K562 (cell line): ENCODE measurements around the gene CLGN.

ENCODE experiments used
- BHLHE40 ChIP-seq: IDR thresholded peaks from 2 replicates; pipeline ENCODE4 v1.6.1; 2011; ENCODE audit warnings: low read length, improper control_type of control experiment
- CTCF ChIP-seq, 3 experiments: IDR thresholded peaks in 2 of 3; conservative IDR thresholded peaks in 1 of 3; 2 replicates each; pipeline ENCODE4 v1.5.1; 2011 to 2012; ENCODE audit warnings: low read length in 3 of 3, mild to moderate bottlenecking in 3 of 3, control low read depth in 2 of 3, improper control_type of control experiment in 1 of 3, inconsistent platforms in 1 of 3, low read depth in 1 of 3, mixed read lengths in 1 of 3, moderate library complexity in 1 of 3; ENCODE audit not compliant: insufficient read depth in 2 of 3
- HOMEZ ChIP-seq: fragments of 250-450 bp; sonication (Bioruptor Pico); IDR thresholded peaks from 2 replicates; pipeline ENCODE4 v1.4.0; 2020; ENCODE audit warnings: mild to moderate bottlenecking, moderate library complexity
- NFYB ChIP-seq: IDR thresholded peaks from 2 replicates; pipeline ENCODE4 v1.6.1; 2011; ENCODE audit warnings: mild to moderate bottlenecking, moderate library complexity; ENCODE audit not compliant: insufficient read length; ENCODE audit errors: extremely low read depth
- POLR2A ChIP-seq: fragments of 450-650 bp; conservative IDR thresholded peaks from 2 replicates; pipeline ENCODE4 v1.6.1; 2016
- POLR2AphosphoS2 ChIP-seq: IDR thresholded peaks from 2 replicates; pipeline ENCODE4 v1.6.1; 2012; ENCODE audit warnings: low read length, improper control_type of control experiment
- POLR2AphosphoS5 ChIP-seq: IDR thresholded peaks from 2 replicates; pipeline ENCODE4 v1.6.1; 2011; ENCODE audit warnings: mild to moderate bottlenecking, low read depth, low read length, moderate library complexity; ENCODE audit not compliant: control insufficient read depth, insufficient read depth
- SMAD4 ChIP-seq: fragments of 250-450 bp; sonication (Bioruptor Pico); conservative IDR thresholded peaks from 2 replicates; pipeline ENCODE4 v1.8.0; 2021; ENCODE audit warnings: inconsistent platforms, mild to moderate bottlenecking, moderate library complexity
- ZNF24 ChIP-seq: fragments of 450-650 bp; IDR thresholded peaks from 2 replicates; pipeline ENCODE4 v1.6.1; 2016
- TF ChIP-seq, protein P1 (sequence below): sonication (generic); formaldehyde crosslinking; IDR thresholded peaks from 2 replicates; pipeline ENCODE4 v1.4.0; 2020; ENCODE audit warnings: mild to moderate bottlenecking, missing genetic modification reagents

DNA sequence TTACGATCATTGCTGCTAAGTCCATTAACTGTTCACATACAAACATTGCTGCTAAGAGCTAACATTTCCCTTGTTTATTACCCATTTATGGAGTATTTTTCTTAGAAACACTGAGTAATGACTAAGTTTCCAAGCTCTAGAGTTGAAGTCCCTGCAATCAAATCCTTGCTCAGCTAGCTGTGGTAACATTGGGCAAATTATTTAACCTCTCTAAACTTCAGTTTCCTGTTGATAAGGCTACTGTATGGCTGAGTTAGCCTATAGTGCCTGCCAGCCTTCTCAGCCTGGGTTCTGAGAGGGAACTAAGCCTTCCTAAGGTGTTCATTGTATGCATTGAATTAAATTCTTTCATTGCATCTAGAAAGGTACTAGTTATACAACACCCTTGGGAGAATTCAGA, 69.2 kb downstream of the CLGN start:
- TF ChIP-seq HOMEZ (CRISPR knock-in tag): no peak
- no peak for TF ChIP-seq CTCF (IDR thresholded peaks at IDR 0.05 in 2 of 3, conservative IDR thresholded peaks at IDR 0.05 in 1 of 3; ENCODE audit: insufficient read depth in 2 of 3, low read depth in 1 of 3, low read length in 3 of 3)
- TF ChIP-seq POLR2A: no peak
- no peak for TF ChIP-seq BHLHE40
- TF ChIP-seq, protein P1, sequence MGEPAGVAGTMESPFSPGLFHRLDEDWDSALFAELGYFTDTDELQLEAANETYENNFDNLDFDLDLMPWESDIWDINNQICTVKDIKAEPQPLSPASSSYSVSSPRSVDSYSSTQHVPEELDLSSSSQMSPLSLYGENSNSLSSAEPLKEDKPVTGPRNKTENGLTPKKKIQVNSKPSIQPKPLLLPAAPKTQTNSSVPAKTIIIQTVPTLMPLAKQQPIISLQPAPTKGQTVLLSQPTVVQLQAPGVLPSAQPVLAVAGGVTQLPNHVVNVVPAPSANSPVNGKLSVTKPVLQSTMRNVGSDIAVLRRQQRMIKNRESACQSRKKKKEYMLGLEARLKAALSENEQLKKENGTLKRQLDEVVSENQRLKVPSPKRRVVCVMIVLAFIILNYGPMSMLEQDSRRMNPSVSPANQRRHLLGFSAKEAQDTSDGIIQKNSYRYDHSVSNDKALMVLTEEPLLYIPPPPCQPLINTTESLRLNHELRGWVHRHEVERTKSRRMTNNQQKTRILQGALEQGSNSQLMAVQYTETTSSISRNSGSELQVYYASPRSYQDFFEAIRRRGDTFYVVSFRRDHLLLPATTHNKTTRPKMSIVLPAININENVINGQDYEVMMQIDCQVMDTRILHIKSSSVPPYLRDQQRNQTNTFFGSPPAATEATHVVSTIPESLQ: no peak
- TF ChIP-seq ZNF24: no peak
- TF ChIP-seq POLR2AphosphoS5: no peak
- TF ChIP-seq POLR2AphosphoS2: no peak
- no peak for TF ChIP-seq NFYB
- TF ChIP-seq SMAD4 (CRISPR knock-in tag): no peak
